DMS53 treated with DMSO at 0.1 percent for 48 hours (cell line): ENCODE results near the gene THAP8.
A peak's percentile ranks its signal among the peaks of the same experiment; 100 is the strongest.

ENCODE experiments used
- DNase-seq: peaks from one replicate; lab custom pipeline; 2025; ENCODE audit not compliant: unreplicated experiment; lab: John Stamatoyannopoulos, UW

Gene THAP8

DNA sequence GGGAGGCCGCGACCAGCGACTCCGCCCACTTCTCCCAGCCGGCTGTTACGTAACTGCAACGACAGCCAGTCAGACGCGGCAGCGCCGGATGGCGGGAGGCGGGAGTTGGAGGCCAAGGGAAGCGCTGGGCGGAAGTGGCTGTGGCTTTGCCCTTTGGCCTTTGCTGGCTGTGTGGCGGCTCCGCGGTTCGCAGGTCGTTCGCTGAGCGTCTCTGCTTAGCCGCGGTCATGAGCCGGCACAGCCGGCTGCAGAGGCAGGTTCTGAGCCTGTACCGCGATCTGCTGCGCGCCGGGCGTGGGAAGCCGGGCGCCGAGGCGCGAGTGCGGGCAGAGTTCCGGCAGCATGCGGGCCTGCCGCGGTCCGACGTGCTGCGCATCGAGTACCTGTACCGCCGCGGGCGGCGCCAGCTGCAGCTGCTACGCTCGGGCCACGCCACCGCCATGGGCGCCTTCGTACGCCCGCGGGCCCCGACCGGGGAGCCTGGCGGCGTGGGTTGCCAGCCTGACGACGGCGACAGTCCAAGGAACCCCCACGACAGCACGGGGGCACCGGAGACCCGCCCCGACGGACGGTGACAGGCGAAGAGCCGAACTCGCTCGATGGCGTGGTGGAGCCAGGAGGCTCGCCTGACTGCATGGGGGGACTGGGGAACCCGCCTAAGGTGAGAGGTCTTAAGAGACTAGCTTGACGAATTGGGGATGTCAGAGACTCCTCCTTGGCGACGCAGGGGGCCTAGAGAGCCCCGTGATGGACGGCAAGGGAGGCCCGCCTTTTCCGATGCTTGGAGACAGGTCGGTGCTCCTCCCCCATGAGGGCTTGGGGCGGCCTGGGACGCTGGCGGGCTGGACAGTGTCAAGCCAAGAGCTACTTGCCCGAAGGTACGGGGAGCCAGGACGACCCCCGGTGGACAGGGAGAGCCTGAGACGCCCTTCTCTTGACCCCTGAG lies 58.8 kb downstream of the THAP8 start, which contains the start of gene SDHAF1:
TSS of gene SDHAF1 (plus strand) at position 141 of the 946 bp plus-strand sequence. CDS start at position 228, 87 bp downstream.
- peak; percentile 97 for DNase-seq

- DNase-seq, result no peak
Measured at GRCh38 chr19:35993923-35994598, 60.0 kb downstream of the THAP8 start.

- DNase-seq, result no peak
Measured at GRCh38 chr19:35992907-35993765, 60.9 kb downstream of the THAP8 start.

DNA sequence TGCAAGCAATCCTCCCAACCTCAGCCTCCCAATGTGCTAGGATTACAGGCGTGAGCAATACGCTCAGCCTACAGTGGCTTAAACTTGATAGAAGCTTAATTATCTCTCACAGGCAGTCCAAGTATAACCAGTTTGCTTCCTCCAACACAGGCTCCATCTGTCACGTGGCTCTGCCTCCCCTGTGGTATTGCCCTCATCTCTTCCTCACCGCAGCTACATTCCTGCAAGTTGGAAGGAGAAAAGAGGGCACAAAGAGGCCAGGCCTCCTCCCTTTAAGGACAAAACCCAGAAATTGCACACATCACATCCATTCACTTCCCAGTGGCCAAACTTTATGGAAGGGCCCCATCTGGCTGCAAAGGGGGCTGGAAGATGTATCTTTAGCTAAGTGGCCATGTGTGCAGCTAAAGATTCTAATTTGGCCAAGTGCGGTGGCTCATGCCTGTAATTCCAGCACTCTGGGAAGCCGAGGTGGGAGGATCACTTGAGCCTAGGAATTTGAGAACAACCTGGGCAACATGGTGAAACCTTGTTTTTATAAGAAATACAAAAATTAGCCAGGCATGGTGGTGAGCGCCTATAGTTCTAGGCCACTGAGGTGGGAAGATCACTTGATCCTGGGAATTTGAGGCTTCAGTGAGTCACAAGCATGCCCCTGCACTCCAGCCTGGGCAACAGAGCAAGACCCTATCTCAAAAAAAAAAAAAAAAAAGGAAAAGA lies 62.2 kb downstream of the THAP8 start:
- no peak for DNase-seq

GRCh38 chr19:35990771-35991730 lies 63.0 kb downstream of the THAP8 start:
- no peak for DNase-seq

- no peak for DNase-seq
Measured at GRCh38 chr19:35990156-35990555, 63.9 kb downstream of the THAP8 start.

GRCh38 chr19:35988824-35989223 lies 65.3 kb downstream of the THAP8 start:
- no peak for DNase-seq

DNA sequence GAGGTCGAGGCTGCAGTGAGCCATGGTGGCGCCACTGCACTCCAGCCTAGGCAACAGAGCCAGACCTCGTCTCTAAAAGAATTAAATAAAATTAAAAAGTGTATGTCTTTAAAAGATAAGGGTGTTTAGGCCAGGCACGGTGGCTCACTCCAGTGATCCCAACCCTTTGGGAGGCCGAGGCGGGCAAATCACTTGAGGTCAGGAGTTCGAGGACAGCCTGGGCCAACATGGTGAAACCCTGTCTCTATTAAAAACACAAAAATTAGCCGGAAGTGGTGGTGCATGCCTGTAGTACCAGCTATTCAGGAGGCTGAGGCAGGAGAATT lies 66.6 kb downstream of the THAP8 start:
- no peak for DNase-seq

- DNase-seq, result peak; percentile 51
Measured at GRCh38 chr19:35986664-35987570, 67.2 kb downstream of the THAP8 start.

DNA sequence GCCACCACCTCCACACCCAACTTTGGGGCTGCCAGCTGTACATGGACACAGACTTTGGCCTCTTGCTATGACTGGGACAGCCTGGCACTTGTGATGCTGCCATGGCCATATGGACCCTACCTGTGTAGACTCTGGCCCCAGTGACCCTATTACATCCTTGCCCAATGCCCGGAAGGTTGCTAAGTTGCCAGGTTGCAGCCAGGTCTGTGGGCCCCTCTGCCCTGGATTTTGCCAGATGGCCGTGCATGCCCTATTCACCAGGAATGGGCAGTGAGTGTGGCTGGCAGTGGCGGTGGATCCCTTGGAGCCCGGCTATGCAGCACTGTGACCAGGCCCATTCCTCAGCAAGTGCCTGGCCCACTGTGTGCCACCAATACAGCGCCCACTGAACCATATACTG lies 68.0 kb downstream of the THAP8 start:
- DNase-seq, result no peak
